ENCODE measurements around the gene RAMACL. TPM values are rescaled to one million over a fixed set of nuclear protein-coding genes. Genes with fewer than 3 reads are reported as not detected.

RAMACL gene
- total RNA-seq, 2 experiments from 2014 or later: 0.30 to 0.41 TPM

DNA sequence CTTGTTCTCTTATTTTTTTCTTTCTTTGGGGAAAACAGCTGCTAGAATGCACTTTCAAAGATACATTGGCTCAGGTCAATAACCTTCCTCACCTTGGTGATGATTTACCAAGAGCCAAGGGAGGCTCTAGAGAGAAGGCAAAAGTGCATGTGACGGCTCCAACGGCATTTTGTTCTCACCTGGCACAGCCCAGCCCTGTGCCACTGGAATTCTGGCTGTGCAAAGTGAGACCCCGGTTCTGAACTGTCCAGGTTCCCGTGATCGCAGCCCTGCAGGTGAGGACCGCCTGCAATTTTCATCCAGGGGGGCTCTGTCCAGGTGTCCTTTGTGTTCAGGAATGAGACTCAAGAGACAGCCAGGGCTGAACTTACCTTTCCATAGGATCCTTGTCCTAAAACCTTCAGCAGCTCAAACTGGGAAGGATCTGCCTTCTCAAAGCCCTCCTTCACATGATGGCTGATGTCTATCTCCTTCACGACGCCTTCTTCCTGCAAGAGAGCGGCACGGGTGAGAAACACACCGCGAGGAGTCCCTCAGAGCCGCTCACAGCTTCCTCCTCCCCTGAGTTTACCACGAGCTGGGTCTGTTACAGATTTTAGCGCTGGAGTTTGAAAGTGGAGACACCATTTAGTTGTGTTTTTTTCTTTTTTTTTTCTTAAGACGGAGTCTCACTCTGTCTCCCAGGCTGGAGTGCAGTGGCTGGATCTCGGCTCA lies 48.0 kb downstream of the RAMACL start:
- ChIA-PET POLR2A (interaction anchor here (0.6 kb wide), 1 partner anchor 128 kb away, joined by 3 read pairs; no protein-coding TSS in a partner anchor), CTCF (ENCODE audit: unreplicated experiment) (no interaction called here)
- Histone ChIP-seq H3K4me1 (ENCODE audit: insufficient read depth, low read length, poor library complexity, severe bottlenecking) (no peaks in the 10 kb centered on the region), H3K27ac (ENCODE audit: low read depth, low read length, poor library complexity, severe bottlenecking) (no peak overlapping the region), H3K79me2 (ENCODE audit: insufficient read depth, low read depth, low read length) (no peaks in the 10 kb centered on the region), H3K9me2 (ENCODE audit: insufficient read depth, low read length) (no peaks in the 10 kb centered on the region), H2AFZ (ENCODE audit: low read length) (no peak overlapping the region), H3K4me2 (ENCODE audit: low read length) (no peak overlapping the region), H3K36me3 (ENCODE audit: insufficient read depth, low read length) (no peaks in the 10 kb centered on the region), H3K4me3 (ENCODE audit: low read depth, low read length, poor library complexity, severe bottlenecking) (no peak overlapping the region), H3K9me3 (ENCODE audit: low read length) (no peaks in the 10 kb centered on the region), H4K20me1 (ENCODE audit: insufficient read depth, low read length) (no peaks in the 10 kb centered on the region)
- BruUV-seq (replicated peaks): no TSS peak
- intact Hi-C loops (cut with micrococcal nuclease; ENCODE audit: unreplicated experiment): no loop called here
- no peak for DNase-seq (ENCODE audit: low spot score)
- TF ChIP-seq EZH2phosphoT487 (IDR thresholded peaks at IDR 0.05; ENCODE audit: borderline replicate concordance, low read depth, low read length): no peak
- TF ChIP-seq, protein P1, sequence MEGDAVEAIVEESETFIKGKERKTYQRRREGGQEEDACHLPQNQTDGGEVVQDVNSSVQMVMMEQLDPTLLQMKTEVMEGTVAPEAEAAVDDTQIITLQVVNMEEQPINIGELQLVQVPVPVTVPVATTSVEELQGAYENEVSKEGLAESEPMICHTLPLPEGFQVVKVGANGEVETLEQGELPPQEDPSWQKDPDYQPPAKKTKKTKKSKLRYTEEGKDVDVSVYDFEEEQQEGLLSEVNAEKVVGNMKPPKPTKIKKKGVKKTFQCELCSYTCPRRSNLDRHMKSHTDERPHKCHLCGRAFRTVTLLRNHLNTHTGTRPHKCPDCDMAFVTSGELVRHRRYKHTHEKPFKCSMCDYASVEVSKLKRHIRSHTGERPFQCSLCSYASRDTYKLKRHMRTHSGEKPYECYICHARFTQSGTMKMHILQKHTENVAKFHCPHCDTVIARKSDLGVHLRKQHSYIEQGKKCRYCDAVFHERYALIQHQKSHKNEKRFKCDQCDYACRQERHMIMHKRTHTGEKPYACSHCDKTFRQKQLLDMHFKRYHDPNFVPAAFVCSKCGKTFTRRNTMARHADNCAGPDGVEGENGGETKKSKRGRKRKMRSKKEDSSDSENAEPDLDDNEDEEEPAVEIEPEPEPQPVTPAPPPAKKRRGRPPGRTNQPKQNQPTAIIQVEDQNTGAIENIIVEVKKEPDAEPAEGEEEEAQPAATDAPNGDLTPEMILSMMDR (conservative IDR thresholded peaks at IDR 0.05; ENCODE audit: low read length): no peak

DNA sequence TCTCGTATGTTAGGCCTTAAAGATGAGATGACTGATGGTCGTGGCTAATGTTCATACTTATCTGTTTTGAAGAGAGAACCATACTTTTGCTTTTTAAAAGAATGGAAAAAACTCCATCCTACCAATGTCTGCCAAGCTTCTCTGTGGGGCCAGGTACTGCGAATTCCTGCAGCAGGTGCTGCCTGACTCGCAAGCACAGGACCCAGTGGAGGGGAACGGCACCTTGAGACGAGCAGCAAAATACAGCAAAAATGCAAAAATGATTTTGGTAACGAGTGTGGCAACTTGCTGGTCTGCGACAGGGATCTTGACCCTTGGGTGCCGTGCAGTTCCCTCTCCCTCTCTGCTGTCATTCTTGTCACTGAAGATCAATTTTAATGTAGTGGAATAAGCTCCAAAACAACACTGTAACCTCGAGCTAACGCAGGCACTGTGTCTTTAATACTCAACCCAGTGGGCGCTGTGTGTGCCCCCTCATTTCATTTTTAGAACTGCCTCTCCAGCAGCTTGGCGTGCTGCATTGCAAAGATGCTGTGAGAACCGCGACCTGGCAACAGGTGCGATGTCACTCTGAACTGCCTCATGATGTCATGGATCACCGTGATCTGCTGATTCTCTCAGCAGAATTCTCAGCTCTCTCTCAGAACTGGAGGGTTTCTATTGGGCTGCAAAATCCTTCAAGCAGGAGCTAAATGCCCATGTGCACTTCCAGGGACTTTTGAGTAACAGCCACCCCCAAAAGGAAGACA lies 51.6 kb downstream of the RAMACL start:
- H3K4me3 ChIP-seq (ENCODE audit: low read depth, low read length, poor library complexity, severe bottlenecking): no peak overlapping the region
- no peaks in the 10 kb centered on the region for H3K9me2 ChIP-seq (ENCODE audit: insufficient read depth, low read length)
- DNase-seq (ENCODE audit: low spot score): no peak
- ChIA-PET CTCF (ENCODE audit: unreplicated experiment) (interaction anchor here (0.6 kb wide), 1 partner anchor 55 kb away, joined by 3 read pairs; no protein-coding TSS in a partner anchor), POLR2A (interaction anchor here (0.6 to 1.0 kb wide), 4 partner anchors 8 to 415 kb away, joined by 3 to 4 read pairs (median 3); no protein-coding TSS in a partner anchor)
- no peaks in the 10 kb centered on the region for H3K79me2 ChIP-seq (ENCODE audit: insufficient read depth, low read depth, low read length)
- BruUV-seq (replicated peaks): no TSS peak
- H3K36me3 ChIP-seq (ENCODE audit: insufficient read depth, low read length): no peaks in the 10 kb centered on the region
- H2AFZ ChIP-seq (ENCODE audit: low read length): no peak overlapping the region
- intact Hi-C loops (cut with micrococcal nuclease; ENCODE audit: unreplicated experiment): no loop called here
- H3K9me3 ChIP-seq (ENCODE audit: low read length): no peaks in the 10 kb centered on the region
- H3K27ac ChIP-seq (ENCODE audit: low read depth, low read length, poor library complexity, severe bottlenecking): no peak overlapping the region
- H4K20me1 ChIP-seq (ENCODE audit: insufficient read depth, low read length): no peaks in the 10 kb centered on the region
- TF ChIP-seq, protein P1 (conservative IDR thresholded peaks at IDR 0.05; ENCODE audit: low read length): no peak
- no peak for TF ChIP-seq EZH2phosphoT487 (IDR thresholded peaks at IDR 0.05; ENCODE audit: borderline replicate concordance, low read depth, low read length)
- no peaks in the 10 kb centered on the region for H3K4me1 ChIP-seq (ENCODE audit: insufficient read depth, low read length, poor library complexity, severe bottlenecking)
- no peak overlapping the region for H3K4me2 ChIP-seq (ENCODE audit: low read length)
